Stimulated activated CD8-positive, alpha-beta memory T cell treated with anti-CD3 and anti-CD28 coated beads, Interleukin-4, amount 100 ng/mL, for 48 hours (primary cell): ENCODE results near the gene EHD1.
"Not testable (repeated sequence)": the region's sequence is repeated elsewhere in the genome, so short reads cannot be mapped to it uniquely, and the experiment has no call there.

Source experiments
- DNase-seq: peaks from one replicate; pipeline ENCODE4 v3.0.0-alpha.2; 2020

EHD1 gene

GRCh38 chr11:64855596-64856304, 22.7 kb downstream of the EHD1 start:
- DNase-seq, result no peak

- peak; percentile 75 for DNase-seq
Measured at GRCh38 chr11:64854534-64855502, 23.6 kb downstream of the EHD1 start.

GRCh38 chr11:64854157-64854533, 24.3 kb downstream of the EHD1 start:
- no peak for DNase-seq

GRCh38 chr11:64853709-64854108, 24.7 kb downstream of the EHD1 start:
- no peak for DNase-seq

- no peak for DNase-seq
Measured at GRCh38 chr11:64852804-64853509, 25.5 kb downstream of the EHD1 start.

GRCh38 chr11:64851831-64852351, 26.5 kb downstream of the EHD1 start:
- peak; percentile 47 for DNase-seq

- DNase-seq, result peak; percentile 74
Measured at GRCh38 chr11:64850979-64851567, 27.3 kb downstream of the EHD1 start.

- no peak for DNase-seq
Measured at GRCh38 chr11:64849598-64850356, 28.6 kb downstream of the EHD1 start.

GRCh38 chr11:64848826-64849597, 29.4 kb downstream of the EHD1 start:
- peak; percentile 44 for DNase-seq

GRCh38 chr11:64848214-64848825, 30.1 kb downstream of the EHD1 start:
- DNase-seq, result no peak

- DNase-seq, result peak; percentile 98
Measured at GRCh38 chr11:64846998-64847666, 31.3 kb downstream of the EHD1 start.

- not testable (repeated sequence) for DNase-seq
Measured at GRCh38 chr11:64845776-64846129, 32.7 kb downstream of the EHD1 start.

- no peak for DNase-seq
Measured at GRCh38 chr11:64845129-64845775, 33.2 kb downstream of the EHD1 start.

GRCh38 chr11:64844330-64845128, 33.9 kb downstream of the EHD1 start, which contains the start of gene CDC42BPG:
Gene CDC42BPG (minus strand): TSS chr11:64844653. CDS start chr11:64844569, 84 bp downstream.
- peak; percentile 73 for DNase-seq

GRCh38 chr11:64843686-64844329, 34.6 kb downstream of the EHD1 start:
- no peak for DNase-seq

GRCh38 chr11:64842851-64843685, 35.4 kb downstream of the EHD1 start:
- DNase-seq, result no peak

- no peak for DNase-seq
Measured at GRCh38 chr11:64842366-64842759, 36.1 kb downstream of the EHD1 start.
